A673 (cell line): ENCODE data around the gene KCNK15.

ENCODE experiments used
- EZH2 ChIP-seq: fragments of 200-600 bp; sonication (generic); IDR thresholded peaks from 2 replicates; pipeline ENCODE4 v1.6.1; 2017; ENCODE audit warnings: borderline replicate concordance, low read depth, mild to moderate bottlenecking, mixed read lengths, antibody characterized with exemption, low read length; ENCODE audit not compliant: poor library complexity, severe bottlenecking
- TF ChIP-seq, protein P1 (sequence below): fragments of 300-800, 200-600 bp; sonication (generic); conservative IDR thresholded peaks from 2 replicates; pipeline ENCODE4 v1.5.1; 2017; ENCODE audit warnings: low read depth, mild to moderate bottlenecking, antibody characterized with exemption, low read length, moderate library complexity, mixed read lengths

GRCh38 chr20:44745122-44745597 is 505 bp upstream of the KCNK15 start:
- TF ChIP-seq, protein P1, sequence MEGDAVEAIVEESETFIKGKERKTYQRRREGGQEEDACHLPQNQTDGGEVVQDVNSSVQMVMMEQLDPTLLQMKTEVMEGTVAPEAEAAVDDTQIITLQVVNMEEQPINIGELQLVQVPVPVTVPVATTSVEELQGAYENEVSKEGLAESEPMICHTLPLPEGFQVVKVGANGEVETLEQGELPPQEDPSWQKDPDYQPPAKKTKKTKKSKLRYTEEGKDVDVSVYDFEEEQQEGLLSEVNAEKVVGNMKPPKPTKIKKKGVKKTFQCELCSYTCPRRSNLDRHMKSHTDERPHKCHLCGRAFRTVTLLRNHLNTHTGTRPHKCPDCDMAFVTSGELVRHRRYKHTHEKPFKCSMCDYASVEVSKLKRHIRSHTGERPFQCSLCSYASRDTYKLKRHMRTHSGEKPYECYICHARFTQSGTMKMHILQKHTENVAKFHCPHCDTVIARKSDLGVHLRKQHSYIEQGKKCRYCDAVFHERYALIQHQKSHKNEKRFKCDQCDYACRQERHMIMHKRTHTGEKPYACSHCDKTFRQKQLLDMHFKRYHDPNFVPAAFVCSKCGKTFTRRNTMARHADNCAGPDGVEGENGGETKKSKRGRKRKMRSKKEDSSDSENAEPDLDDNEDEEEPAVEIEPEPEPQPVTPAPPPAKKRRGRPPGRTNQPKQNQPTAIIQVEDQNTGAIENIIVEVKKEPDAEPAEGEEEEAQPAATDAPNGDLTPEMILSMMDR, result no peak
- TF ChIP-seq EZH2, result no peak
